ENCODE data around the gene RNASE11. TPM values are rescaled to one million over a fixed set of nuclear protein-coding genes. Genes with fewer than 3 reads are reported as not detected.

Gene RNASE11
- total RNA-seq, 1 donor from 2014 or later, result not detected

- H3K36me3 Mint-ChIP-seq (ENCODE audit: low read depth), result no peaks in the 10 kb centered on the region
- no peak overlapping the region for H3K4me3 Mint-ChIP-seq (ENCODE audit: unreplicated experiment)
- no peaks in the 10 kb centered on the region for H3K9me3 Mint-ChIP-seq (ENCODE audit: low read depth)
- no peak overlapping the region for H3K27ac Mint-ChIP-seq (ENCODE audit: unreplicated experiment)
- H3K27me3 Mint-ChIP-seq (ENCODE audit: low read depth), result peaks cover 6% of the 10 kb centered on the region
- no peak for TF ChIP-seq CTCF (IDR thresholded peaks at IDR 0.05)
- DNase-seq (ENCODE audit: low spot score), result no peak
- H3K4me1 Mint-ChIP-seq (ENCODE audit: low read depth), result no peaks in the 10 kb centered on the region
These were observed 36.2 kb downstream of the RNASE11 start for GRCh38 chr14:20551606-20552005.

- no peaks in the 10 kb centered on the region for H3K4me1 Mint-ChIP-seq (ENCODE audit: low read depth)
- no peaks in the 10 kb centered on the region for H3K36me3 Mint-ChIP-seq (ENCODE audit: low read depth)
- peaks cover 4% of the 10 kb centered on the region for H3K27me3 Mint-ChIP-seq (ENCODE audit: low read depth)
- H3K27ac Mint-ChIP-seq (ENCODE audit: unreplicated experiment), result no peak overlapping the region
- DNase-seq (ENCODE audit: low spot score), result no peak
- H3K9me3 Mint-ChIP-seq (ENCODE audit: low read depth), result no peaks in the 10 kb centered on the region
- no peak overlapping the region for H3K4me3 Mint-ChIP-seq (ENCODE audit: unreplicated experiment)
- TF ChIP-seq CTCF (IDR thresholded peaks at IDR 0.05), result no peak
These were observed 36.9 kb downstream of the RNASE11 start for GRCh38 chr14:20550926-20551325.

GRCh38 chr14:20548414-20549158 lies 39.2 kb downstream of the RNASE11 start:
- no peaks in the 10 kb centered on the region for H3K9me3 Mint-ChIP-seq (ENCODE audit: low read depth)
- TF ChIP-seq CTCF (IDR thresholded peaks at IDR 0.05), result no peak
- H3K27me3 Mint-ChIP-seq (ENCODE audit: low read depth), result peaks cover 12% of the 10 kb centered on the region
- no peak overlapping the region for H3K4me3 Mint-ChIP-seq (ENCODE audit: unreplicated experiment)
- no peaks in the 10 kb centered on the region for H3K4me1 Mint-ChIP-seq (ENCODE audit: low read depth)
- H3K27ac Mint-ChIP-seq (ENCODE audit: unreplicated experiment), result no peak overlapping the region
- H3K36me3 Mint-ChIP-seq (ENCODE audit: low read depth), result no peaks in the 10 kb centered on the region
- no peak for DNase-seq (ENCODE audit: low spot score)

GRCh38 chr14:20546877-20547276 lies 40.9 kb downstream of the RNASE11 start:
- no peak for DNase-seq (ENCODE audit: low spot score)
- Mint-ChIP-seq H3K9me3 (ENCODE audit: low read depth) (no peaks in the 10 kb centered on the region), H3K27me3 (ENCODE audit: low read depth) (peaks cover 12% of the 10 kb centered on the region), H3K4me3 (ENCODE audit: unreplicated experiment) (no peak overlapping the region), H3K4me1 (ENCODE audit: low read depth) (no peaks in the 10 kb centered on the region), H3K27ac (ENCODE audit: unreplicated experiment) (no peak overlapping the region), H3K36me3 (ENCODE audit: low read depth) (no peaks in the 10 kb centered on the region)
- TF ChIP-seq CTCF (IDR thresholded peaks at IDR 0.05), result no peak

GRCh38 chr14:20539906-20540305 lies 47.9 kb downstream of the RNASE11 start:
- no peak overlapping the region for H3K4me3 Mint-ChIP-seq (ENCODE audit: unreplicated experiment)
- H3K36me3 Mint-ChIP-seq (ENCODE audit: low read depth), result no peaks in the 10 kb centered on the region
- no peaks in the 10 kb centered on the region for H3K9me3 Mint-ChIP-seq (ENCODE audit: low read depth)
- no peak for TF ChIP-seq CTCF (IDR thresholded peaks at IDR 0.05)
- H3K4me1 Mint-ChIP-seq (ENCODE audit: low read depth), result no peaks in the 10 kb centered on the region
- no peak for DNase-seq (ENCODE audit: low spot score)
- peaks cover 18% of the 10 kb centered on the region for H3K27me3 Mint-ChIP-seq (ENCODE audit: low read depth)
- H3K27ac Mint-ChIP-seq (ENCODE audit: unreplicated experiment), result no peak overlapping the region

Other genes starting within 250 kb of the RNASE11 start
- 16.2 to 27.3 TPM (median 19.4 TPM) in 3 replicates for gene PARP2, start 244.4 kb downstream of the RNASE11 start, total RNA-seq
- gene TEP1, start 174.5 kb downstream of the RNASE11 start, total RNA-seq, result 19.2 to 32.7 TPM (median 22.8 TPM) in 3 replicates
- gene KLHL33, start 151.8 kb downstream of the RNASE11 start, total RNA-seq, result not detected in 3 replicates
- gene OSGEP, start 133.2 kb downstream of the RNASE11 start, total RNA-seq, result 26.0 to 41.4 TPM (median 28.6 TPM) in 3 replicates
- 141 to 168 TPM (median 142 TPM) in 3 replicates for gene APEX1, start 132.8 kb downstream of the RNASE11 start, total RNA-seq
- 31.0 to 36.9 TPM (median 32.0 TPM) in 3 replicates for gene PIP4P1, start 126.6 kb downstream of the RNASE11 start, total RNA-seq
- gene PNP, start 118.6 kb downstream of the RNASE11 start, total RNA-seq, result 25.0 to 34.8 TPM (median 26.7 TPM) in 3 replicates
- gene RNASE10, start 82.5 kb downstream of the RNASE11 start, total RNA-seq, result 0.72 TPM in 1 of 3 replicates, not detected in the others
- not detected in 3 replicates for gene RNASE9, start 27.0 kb downstream of the RNASE11 start, total RNA-seq
- not detected in 3 replicates for gene RNASE12, start 3.4 kb upstream of the RNASE11 start, total RNA-seq
- gene OR6S1, start 53.7 kb upstream of the RNASE11 start, total RNA-seq, result not detected in 3 replicates
- gene RNASE4, start 96.6 kb upstream of the RNASE11 start, total RNA-seq, result 23.6 to 32.1 TPM (median 28.5 TPM) in 3 replicates
- gene ANG, start 100.8 kb upstream of the RNASE11 start, total RNA-seq, result 7.3 to 10.2 TPM (median 9.1 TPM) in 3 replicates
- not detected in 3 replicates for gene EDDM3A, start 157.9 kb upstream of the RNASE11 start, total RNA-seq
- not detected in 3 replicates for gene EDDM3B, start 180.4 kb upstream of the RNASE11 start, total RNA-seq
- gene RNASE6, start 193.3 kb upstream of the RNASE11 start, total RNA-seq, result not detected in 3 replicates
- 0.72 to 0.97 TPM in 2 of 3 replicates, not detected in the other for gene RNASE1, start 214.8 kb upstream of the RNASE11 start, total RNA-seq